Loucy (cell line): ENCODE results near the gene CHST1.

ENCODE experiments used
- H2AFZ ChIP-seq: fragments of 200-600 bp; sonication (generic); 2 replicates; pipeline ENCODE4 v1.6.0; 2016; ENCODE audit warnings: antibody characterized with exemption, mild to moderate bottlenecking, low read length, moderate library complexity
- H3F3A ChIP-seq: fragments of 200-600 bp; 2 replicates; pipeline ENCODE4 v1.6.0; 2016; ENCODE audit warnings: antibody characterized with exemption, low read depth, mild to moderate bottlenecking
- H3K27me3 ChIP-seq: fragments of 200-600 bp; sonication (generic); 2 replicates; pipeline ENCODE4 v1.6.1; 2014; ENCODE audit warnings: low read length, mild to moderate bottlenecking; ENCODE audit not compliant: insufficient read depth, poor library complexity, severe bottlenecking
- H3K36me3 ChIP-seq: fragments of 200-600 bp; sonication (generic); 2 replicates; pipeline ENCODE4 v1.6.1; 2016; ENCODE audit warnings: low read length; ENCODE audit not compliant: insufficient read depth
- H3K4me1 ChIP-seq: fragments of 200-600 bp; sonication (generic); 2 replicates; pipeline ENCODE4 v1.5.1; 2014; ENCODE audit warnings: low read length, mild to moderate bottlenecking; ENCODE audit not compliant: insufficient read depth, poor library complexity, severe bottlenecking
- H3K4me2 ChIP-seq: fragments of 200-600 bp; sonication (generic); 2 replicates; pipeline ENCODE4 v1.6.0; 2014; ENCODE audit warnings: antibody characterized with exemption, low read length, low read depth, mild to moderate bottlenecking; ENCODE audit not compliant: poor library complexity, severe bottlenecking
- H3K4me3 ChIP-seq: fragments of 200-600 bp; sonication (generic); 2 replicates; pipeline ENCODE4 v1.5.1; 2014; ENCODE audit warnings: low read length, mild to moderate bottlenecking, mixed read lengths; ENCODE audit not compliant: poor library complexity, severe bottlenecking
- H3K79me2 ChIP-seq: fragments of 200-600 bp; sonication (generic); 2 replicates; pipeline ENCODE4 v1.6.1; 2014; ENCODE audit warnings: low read length; ENCODE audit not compliant: insufficient read depth
- H3K9ac ChIP-seq: fragments of 200-600 bp; sonication (generic); 2 replicates; pipeline ENCODE4 v1.6.0; 2014; ENCODE audit warnings: mild to moderate bottlenecking, low read depth, low read length, moderate library complexity; ENCODE audit not compliant: poor library complexity, severe bottlenecking
- H3K9me2 ChIP-seq: fragments of 200-600 bp; sonication (generic); replicated peaks from 2 replicates; pipeline ENCODE4 v1.6.1; 2016; ENCODE audit warnings: low read depth, low read length, mixed read lengths
- H3K9me3 ChIP-seq: fragments of 200-600 bp; sonication (generic); 2 replicates; pipeline ENCODE4 v1.6.1; 2014; ENCODE audit warnings: mild to moderate bottlenecking, antibody characterized with exemption, low read length, low read depth; ENCODE audit not compliant: insufficient read depth
- H4K20me1 ChIP-seq: fragments of 200-600 bp; sonication (generic); 2 replicates; pipeline ENCODE4 v1.6.0; 2014; ENCODE audit warnings: antibody characterized with exemption, low read length, mild to moderate bottlenecking; ENCODE audit not compliant: insufficient read depth, poor library complexity, severe bottlenecking
- CTCF ChIP-seq: fragments of 200-600 bp; sonication (generic); conservative IDR thresholded peaks from 2 replicates; pipeline ENCODE4 v1.5.1; 2014; ENCODE audit warnings: mild to moderate bottlenecking, antibody characterized with exemption, low read length
- EZH2phosphoT487 ChIP-seq: fragments of 200-600 bp; IDR thresholded peaks from 2 replicates; pipeline ENCODE4 v1.6.1; 2018; ENCODE audit warnings: antibody characterized with exemption, mild to moderate bottlenecking, moderate library complexity, borderline replicate concordance

The CHST1 gene

GRCh38 chr11:45665206-45665932 is at the start of gene CHST1:
CHST1 (minus strand) TSS chr11:45665622; CDS start chr11:45650923, 14,699 bp downstream.
- H3K4me1 ChIP-seq = peaks cover 10% of the 10 kb centered on the region
- no peaks in the 10 kb centered on the region for H3F3A ChIP-seq
- H3K36me3 ChIP-seq = no peaks in the 10 kb centered on the region
- H3K4me3 ChIP-seq = peak within 1 kb of the TSS; percentile 70
- H3K27me3 ChIP-seq = peaks cover 33% of the 10 kb centered on the region
- TF ChIP-seq CTCF = no peak
- no peaks in the 10 kb centered on the region for H4K20me1 ChIP-seq
- no peaks in the 10 kb centered on the region for H3K9me3 ChIP-seq
- H3K79me2 ChIP-seq = no peaks in the 10 kb centered on the region
- no peaks in the 10 kb centered on the region for H3K9me2 ChIP-seq
- H3K4me2 ChIP-seq = peak within 1 kb of the TSS; percentile 75
- H2AFZ ChIP-seq = peak within 1 kb of the TSS; percentile 59; the same call in 1 of the 2 replicates
- no peak within 1 kb of the TSS for H3K9ac ChIP-seq

- Histone ChIP-seq H4K20me1 (no peaks in the 10 kb centered on the region), H3K4me2 (no peak overlapping the region), H3F3A (no peaks in the 10 kb centered on the region), H3K9me2 (no peaks in the 10 kb centered on the region), H3K79me2 (no peaks in the 10 kb centered on the region), H3K4me3 (no peak overlapping the region), H3K9me3 (no peaks in the 10 kb centered on the region), H3K9ac (no peak overlapping the region), H3K27me3 (no peaks in the 10 kb centered on the region), H2AFZ (no peak overlapping the region), H3K4me1 (no peaks in the 10 kb centered on the region), H3K36me3 (no peaks in the 10 kb centered on the region)
- TF ChIP-seq EZH2phosphoT487 = no peak
- TF ChIP-seq CTCF = no peak
These were observed 48.2 kb upstream of the CHST1 start for GRCh38 chr11:45713573-45713972.

- no peaks in the 10 kb centered on the region for H3K4me1 ChIP-seq
- H3K79me2 ChIP-seq = no peaks in the 10 kb centered on the region
- H2AFZ ChIP-seq = no peak overlapping the region
- H3K4me2 ChIP-seq = no peak overlapping the region
- TF ChIP-seq CTCF (no peak), EZH2phosphoT487 (no peak)
- no peaks in the 10 kb centered on the region for H4K20me1 ChIP-seq
- no peaks in the 10 kb centered on the region for H3F3A ChIP-seq
- no peaks in the 10 kb centered on the region for H3K9me2 ChIP-seq
- no peaks in the 10 kb centered on the region for H3K27me3 ChIP-seq
- no peak overlapping the region for H3K9ac ChIP-seq
- H3K9me3 ChIP-seq = no peaks in the 10 kb centered on the region
- no peaks in the 10 kb centered on the region for H3K36me3 ChIP-seq
- no peak overlapping the region for H3K4me3 ChIP-seq
These were observed 45.1 kb upstream of the CHST1 start for GRCh38 chr11:45710561-45710960.
